ENCODE measurements around the gene SUSD1. TPM values are rescaled to one million over a fixed set of nuclear protein-coding genes. Genes with fewer than 3 reads are reported as not detected.

The SUSD1 gene
- total RNA-seq, 1 experiment from 2014 or later, result 8.1 TPM

GRCh38 chr9:112207451-112207850 is 32.4 kb upstream of the SUSD1 start:
- TF ChIP-seq, protein P1, sequence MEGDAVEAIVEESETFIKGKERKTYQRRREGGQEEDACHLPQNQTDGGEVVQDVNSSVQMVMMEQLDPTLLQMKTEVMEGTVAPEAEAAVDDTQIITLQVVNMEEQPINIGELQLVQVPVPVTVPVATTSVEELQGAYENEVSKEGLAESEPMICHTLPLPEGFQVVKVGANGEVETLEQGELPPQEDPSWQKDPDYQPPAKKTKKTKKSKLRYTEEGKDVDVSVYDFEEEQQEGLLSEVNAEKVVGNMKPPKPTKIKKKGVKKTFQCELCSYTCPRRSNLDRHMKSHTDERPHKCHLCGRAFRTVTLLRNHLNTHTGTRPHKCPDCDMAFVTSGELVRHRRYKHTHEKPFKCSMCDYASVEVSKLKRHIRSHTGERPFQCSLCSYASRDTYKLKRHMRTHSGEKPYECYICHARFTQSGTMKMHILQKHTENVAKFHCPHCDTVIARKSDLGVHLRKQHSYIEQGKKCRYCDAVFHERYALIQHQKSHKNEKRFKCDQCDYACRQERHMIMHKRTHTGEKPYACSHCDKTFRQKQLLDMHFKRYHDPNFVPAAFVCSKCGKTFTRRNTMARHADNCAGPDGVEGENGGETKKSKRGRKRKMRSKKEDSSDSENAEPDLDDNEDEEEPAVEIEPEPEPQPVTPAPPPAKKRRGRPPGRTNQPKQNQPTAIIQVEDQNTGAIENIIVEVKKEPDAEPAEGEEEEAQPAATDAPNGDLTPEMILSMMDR (conservative IDR thresholded peaks at IDR 0.05), result no peak
- no peak overlapping the region for H3K27ac ChIP-seq (ENCODE audit: insufficient read length, low read depth, low read length)
- no peaks in the 10 kb centered on the region for H4K20me1 ChIP-seq (ENCODE audit: control insufficient read depth, insufficient read depth, insufficient read length)
- H3K4me2 ChIP-seq (ENCODE audit: insufficient read depth, insufficient read length, low read length), result no peak overlapping the region
- no peak overlapping the region for H3K56ac ChIP-seq (ENCODE audit: insufficient read length, low read depth, low read length)
- no peaks in the 10 kb centered on the region for H3K23me2 ChIP-seq (ENCODE audit: insufficient read length, low read depth, low read length, poor library complexity, severe bottlenecking)
- no peak overlapping the region for H2BK12ac ChIP-seq (ENCODE audit: insufficient read length, low read depth, low read length)
- no peak overlapping the region for H3T11ph ChIP-seq (ENCODE audit: low read length)
- DNase-seq, result no peak
- no peak overlapping the region for H2AFZ ChIP-seq (ENCODE audit: low read length)
- no peaks in the 10 kb centered on the region; the same call in 1 of the 2 replicates for H3K27me3 Mint-ChIP-seq (ENCODE audit: low read depth)
- H3K14ac ChIP-seq (ENCODE audit: insufficient read depth, low read length), result no peak overlapping the region
- H3K9me3 ChIP-seq (ENCODE audit: control insufficient read depth, low read depth, low read length), result no peaks in the 10 kb centered on the region
- no peak overlapping the region for H2BK20ac ChIP-seq (ENCODE audit: low read depth, low read length, poor library complexity, severe bottlenecking)
- WGBS (ENCODE audit: extremely low coverage, insufficient read length, low lambda C conversion rate), result no CpG with 5 or more reads among the region's 1 CpG
- H2BK120ac ChIP-seq (ENCODE audit: low read depth, low read length, poor library complexity, severe bottlenecking), result no peak overlapping the region
- H3K23ac ChIP-seq (ENCODE audit: insufficient read length, low read depth, low read length), result no peak overlapping the region
- no peak overlapping the region for H3K4me3 Mint-ChIP-seq
- H3K79me2 ChIP-seq (ENCODE audit: insufficient read depth, low read length), result no peaks in the 10 kb centered on the region
- H3K27ac Mint-ChIP-seq, result no peak overlapping the region
- peaks cover 17 to 30% (median 21%) of the 10 kb centered on the region in 3 experiments for H3K36me3 Mint-ChIP-seq (ENCODE audit: insufficient read depth in 1 of 3, low read depth in 3 of 3)
- no peaks in the 10 kb centered on the region for H3K4me1 Mint-ChIP-seq
- no peak overlapping the region for H3K9ac ChIP-seq (ENCODE audit: extremely low read depth, insufficient read length, low read length)
- no peak overlapping the region for H2AK5ac ChIP-seq (ENCODE audit: insufficient read length, low read length)
- no peak overlapping the region for H2BK15ac ChIP-seq (ENCODE audit: low read depth, low read length)
- H2BK5ac ChIP-seq (ENCODE audit: insufficient read length, low read length), result no peak overlapping the region
- H4K8ac ChIP-seq (replicated peaks; ENCODE audit: insufficient read length, low read depth, low read length), result no peak overlapping the region
- H3K27me3 ChIP-seq (ENCODE audit: insufficient read depth, low read length), result no peaks in the 10 kb centered on the region
- peaks cover 8 to 22% of the 10 kb centered on the region in 2 experiments; a peak in 3 of 5 replicates for H3K9me3 Mint-ChIP-seq
- H4K91ac ChIP-seq (ENCODE audit: insufficient read length, low read depth, low read length), result no peak overlapping the region
- no peaks in the 10 kb centered on the region for H3K4me1 ChIP-seq (ENCODE audit: insufficient read depth, low read length)
- H3K18ac ChIP-seq (ENCODE audit: insufficient read length, low read depth, low read length), result no peak overlapping the region
- H3K79me1 ChIP-seq (ENCODE audit: insufficient read depth, low read depth, low read length, poor library complexity, severe bottlenecking), result no peaks in the 10 kb centered on the region
- no peak overlapping the region for H3K4ac ChIP-seq (ENCODE audit: low read depth, low read length)
- H4K5ac ChIP-seq (ENCODE audit: insufficient read length, low read depth, low read length), result no peak overlapping the region
